SK-MEL-5 (cell line): ENCODE measurements around the gene CHRM5. TPM values are rescaled to one million over a fixed set of nuclear protein-coding genes. Genes with fewer than 3 reads are reported as not detected.

Source experiments
- DNase-seq: peaks from one replicate; pipeline ENCODE4 v3.0.0-alpha.2; 2016; ENCODE audit warnings: low read depth, low spot score
- in situ Hi-C: cut with HindIII; loops from 2 replicates; pipeline ENCODE4 v1.10.0; 2016; ENCODE audit warnings: low sequenced_read_pairs, high pct_unique_total_duplicates, low pct_unique_long_range_greater_than_20kb
- polyA plus RNA-seq, 2 experiments: library from polyadenylated mRNA; depleted of rRNA; stranded (reverse); fragments of >200 nt; gene quantifications; 2 replicates each; pipeline ENCODE4 v1.2.3, GENCODE V29; 2015
- total RNA-seq: library from RNA; depleted of rRNA; stranded (reverse); fragments of >200 nt; shearing (Covaris generic); gene quantifications from 2 replicates; pipeline ENCODE4 v1.2.3, GENCODE V29; 2014; rRNA removed

CHRM5 gene
- not detected in 2 replicates for total RNA-seq
- not detected in 2 replicates for polyA plus RNA-seq (2015; cell fraction: cytosol; rRNA removed)
- polyA plus RNA-seq (2015; cell fraction: nucleus; rRNA removed): not detected in 2 replicates

DNA sequence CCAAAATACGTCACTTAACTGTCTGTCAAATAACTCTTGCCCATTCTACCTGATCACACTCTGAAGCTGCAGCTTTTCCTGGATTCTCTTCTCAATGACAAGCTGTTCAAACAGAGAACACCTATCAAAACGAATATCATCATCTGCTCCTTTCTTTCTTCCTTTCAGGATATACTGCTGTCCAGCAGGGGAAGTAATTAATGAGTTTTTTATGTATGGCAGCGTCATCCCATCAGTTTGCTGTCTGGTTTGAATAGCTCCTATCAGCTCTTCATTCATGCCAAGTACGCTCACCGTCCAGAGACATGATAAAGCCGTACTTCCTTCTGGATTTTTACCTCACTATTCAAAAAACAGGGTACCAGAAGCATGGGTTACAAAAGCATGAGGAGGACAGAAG lies at the start of gene CHRM5:
TSS of gene CHRM5 (plus strand) at position 274 of the 400 bp plus-strand sequence. CDS start 94,221 bp downstream, outside the sequence.
- in situ Hi-C loops: no loop called here
- peak; percentile 38 for DNase-seq

DNA sequence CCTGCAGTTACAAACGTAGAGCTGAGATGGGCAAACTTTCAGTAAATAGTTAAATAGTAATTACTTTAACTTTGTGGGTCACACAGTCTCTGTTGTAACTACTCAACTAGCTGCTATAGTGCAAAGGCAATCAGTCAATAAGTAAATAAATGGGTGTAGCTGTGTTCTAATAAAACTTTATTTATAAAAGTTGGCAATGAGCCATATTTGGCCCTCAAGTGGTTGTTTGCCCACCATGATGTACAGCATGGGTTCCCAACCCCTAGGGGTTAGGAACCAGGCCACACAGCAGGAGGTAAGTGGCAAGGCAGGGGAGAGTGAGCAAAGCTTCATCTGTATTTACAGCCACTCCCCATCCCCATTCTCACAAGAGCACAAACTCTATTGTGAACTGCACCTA lies 44.9 kb upstream of the CHRM5 start:
- in situ Hi-C loops: no loop called here
- DNase-seq: no peak

DNA sequence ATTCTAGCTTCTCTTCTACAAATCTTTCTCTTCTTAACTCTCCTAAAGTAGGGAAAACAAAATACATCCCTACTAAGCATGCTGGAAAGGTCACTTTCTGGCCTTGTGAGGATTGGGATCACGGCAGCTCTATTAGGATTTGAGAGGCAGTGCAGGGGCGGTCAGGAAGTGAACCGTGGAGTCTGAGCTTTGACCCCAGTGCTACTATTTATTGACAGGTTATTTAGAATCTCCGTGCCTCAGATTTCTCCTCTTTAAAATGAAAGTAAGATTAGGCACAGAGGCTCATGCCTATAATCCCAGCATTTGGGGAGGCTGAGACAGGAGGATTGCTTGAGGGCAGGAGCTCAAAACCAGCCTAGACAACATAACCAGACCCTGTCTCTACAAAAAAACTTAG lies 42.0 kb upstream of the CHRM5 start:
- no peak for DNase-seq
- in situ Hi-C loops: no loop called here

DNA sequence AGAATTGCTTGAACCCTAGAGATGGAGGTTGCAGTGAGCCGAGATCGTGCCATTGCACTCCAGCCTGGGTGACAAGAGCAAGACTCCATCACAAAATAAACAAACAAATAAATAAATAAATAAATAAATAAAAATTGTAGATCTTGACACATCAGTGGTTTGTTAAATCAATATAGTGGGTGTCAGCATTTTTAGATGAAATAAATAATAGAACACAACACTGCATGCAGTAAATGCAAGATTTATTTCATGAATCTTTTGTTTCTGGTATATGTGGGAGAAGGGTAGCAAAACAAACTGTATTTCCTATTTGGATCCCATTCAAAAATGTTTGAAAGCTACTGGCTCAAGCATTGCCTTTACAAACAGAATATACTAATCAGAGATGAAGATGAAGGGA lies 35.6 kb upstream of the CHRM5 start:
- in situ Hi-C loops: no loop called here
- no peak for DNase-seq

GRCh38 chr15:33934396-33934795 lies 33.9 kb upstream of the CHRM5 start:
- no peak for DNase-seq
- in situ Hi-C loops: no loop called here

DNA sequence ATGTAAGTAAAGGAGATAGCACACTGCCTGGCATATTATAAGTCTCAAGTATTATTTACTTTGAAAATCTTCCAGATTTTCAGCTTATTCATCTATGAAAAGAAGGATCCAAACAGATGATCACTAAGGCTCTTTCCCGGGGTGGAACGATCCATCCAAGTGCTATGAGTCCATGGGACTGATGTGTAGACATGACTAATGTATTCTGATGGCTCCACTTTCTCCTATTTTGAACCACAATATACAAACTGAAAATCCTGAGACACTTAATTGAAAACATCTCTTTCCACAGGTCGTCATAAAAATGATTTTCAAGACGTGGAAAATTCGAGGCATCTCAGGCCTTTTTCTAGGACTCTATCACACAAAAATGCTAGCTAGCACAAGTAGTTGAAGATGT lies 33.4 kb upstream of the CHRM5 start:
- no peak for DNase-seq
- in situ Hi-C loops: no loop called here

- DNase-seq: peak; percentile 66
- in situ Hi-C loops: no loop called here
Measured at GRCh38 chr15:33941279-33942063, 26.8 kb upstream of the CHRM5 start.

DNA sequence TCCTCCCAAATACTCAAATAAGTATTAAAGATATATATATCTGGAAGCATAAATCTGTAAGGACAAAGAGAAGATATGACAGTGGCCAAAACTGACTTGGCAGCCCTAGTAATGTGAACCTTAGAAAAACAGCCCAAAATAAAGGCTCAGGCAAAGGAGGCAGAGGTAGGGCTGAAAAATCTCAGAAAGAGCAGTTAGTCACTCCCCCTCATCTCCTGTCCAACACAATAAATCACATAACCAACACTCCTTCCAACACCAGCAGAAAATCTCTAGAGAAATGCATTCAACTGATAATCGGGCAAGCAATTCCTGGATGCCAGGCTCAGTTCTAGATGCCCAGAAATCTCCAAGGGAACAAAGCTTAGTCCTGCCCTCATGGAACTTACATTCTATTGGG lies 22.1 kb upstream of the CHRM5 start:
- DNase-seq: no peak
- in situ Hi-C loops: no loop called here

GRCh38 chr15:33955945-33956344 lies 12.4 kb upstream of the CHRM5 start:
- DNase-seq: no peak
- in situ Hi-C loops: no loop called here

DNA sequence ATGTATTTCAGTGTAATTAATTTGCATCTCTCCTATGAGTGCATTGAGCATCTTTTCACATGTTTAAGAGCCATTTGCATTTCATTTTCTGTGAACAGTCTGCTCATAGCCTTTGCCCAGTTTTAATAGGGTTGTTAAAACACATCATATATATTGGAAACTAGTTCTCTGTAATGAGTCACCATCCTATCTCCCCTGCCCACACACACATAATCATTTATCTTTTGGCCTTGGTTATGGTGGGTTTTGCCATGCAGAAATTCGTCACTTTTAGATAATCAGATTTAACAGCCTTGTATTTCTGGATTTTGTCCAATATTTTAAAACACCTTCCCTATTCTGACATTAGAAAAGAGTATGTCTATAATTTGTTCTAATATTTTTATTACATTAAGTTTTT lies 11.9 kb upstream of the CHRM5 start:
- in situ Hi-C loops: no loop called here

GRCh38 chr15:33959844-33960548 lies 8.3 kb upstream of the CHRM5 start:
- in situ Hi-C loops: no loop called here
- DNase-seq: no peak

More for the DNA sequence above, 11.9 kb upstream of the CHRM5 start:
- no peak for DNase-seq

GRCh38 chr15:33960549-33960935 lies 7.8 kb upstream of the CHRM5 start:
- in situ Hi-C loops: no loop called here
- no peak for DNase-seq

DNA sequence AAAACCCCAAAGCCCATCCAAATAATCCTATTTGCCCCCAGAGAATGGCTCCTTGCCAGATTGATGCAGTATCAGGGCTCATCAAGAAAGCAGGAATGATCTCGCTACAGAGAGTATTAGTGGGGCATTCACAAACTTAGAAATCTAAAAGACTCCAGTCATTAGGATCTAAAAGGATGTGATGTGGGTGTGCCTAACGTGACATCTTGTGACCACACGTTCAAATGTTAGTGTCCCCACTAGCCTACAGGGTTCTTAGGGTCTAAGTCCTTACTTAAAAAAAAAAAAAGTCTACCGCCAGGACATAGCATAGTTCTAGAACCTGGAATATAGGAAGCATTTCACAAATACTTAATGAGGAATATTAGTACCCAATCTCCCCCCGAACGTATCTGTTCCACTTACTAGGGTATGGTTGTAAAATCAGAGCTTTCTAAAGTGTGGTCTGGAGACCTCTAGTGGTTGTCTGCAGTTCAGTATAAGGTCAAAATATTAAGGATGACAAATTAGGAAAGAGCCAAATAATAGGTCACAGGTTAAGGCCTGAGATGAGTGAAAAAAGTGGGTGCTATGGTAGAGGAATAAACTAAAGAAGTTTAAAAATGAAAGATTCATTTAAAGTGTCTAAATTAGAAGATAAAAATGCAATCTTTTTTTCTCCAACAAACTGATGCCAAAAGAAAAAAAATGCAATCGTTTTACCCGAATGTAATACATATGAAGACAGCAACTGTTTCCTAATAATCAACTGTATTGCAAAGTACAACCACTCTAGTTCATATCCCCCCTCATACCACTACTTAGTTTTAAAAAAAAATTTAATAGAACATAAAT lies 4.2 kb upstream of the CHRM5 start:
- DNase-seq: peak; percentile 79
- in situ Hi-C loops: no loop called here

- in situ Hi-C loops: no loop called here
- DNase-seq: no peak
Measured at GRCh38 chr15:33964665-33965040, 3.6 kb upstream of the CHRM5 start.

- in situ Hi-C loops: no loop called here
- no peak for DNase-seq
Measured at GRCh38 chr15:33968821-33969220, 524 bp downstream of the CHRM5 start.

- DNase-seq: peak; percentile 53
- in situ Hi-C loops: no loop called here
Measured at GRCh38 chr15:33971811-33972210, 3.5 kb downstream of the CHRM5 start.

- in situ Hi-C loops: no loop called here
- DNase-seq: peak; percentile 33
Measured at GRCh38 chr15:33975022-33975565, 6.8 kb downstream of the CHRM5 start.

GRCh38 chr15:33980159-33980558 lies 11.9 kb downstream of the CHRM5 start:
- in situ Hi-C loops: loop anchor here (10.0 kb wide), 1 partner anchor 235 kb away; no protein-coding TSS in a partner anchor
- no peak for DNase-seq
